Measurements from ENCODE around the gene PPP4R2.

Gene PPP4R2

GRCh38 chr3:73069775-73070444 lies 73.3 kb downstream of the PPP4R2 start:
- no peak for DNase-seq (ENCODE audit: low read depth, low spot score)

- no peak for DNase-seq (ENCODE audit: low read depth, low spot score)
Observed at GRCh38 chr3:73070675-73071575, 74.3 kb downstream of the PPP4R2 start.

- DNase-seq (ENCODE audit: low read depth, low spot score), result no peak
Observed at GRCh38 chr3:73071952-73072351, 75.3 kb downstream of the PPP4R2 start.

GRCh38 chr3:73072634-73073033 lies 76.0 kb downstream of the PPP4R2 start:
- DNase-seq (ENCODE audit: low read depth, low spot score), result no peak

- DNase-seq (ENCODE audit: low read depth, low spot score), result no peak
Observed at GRCh38 chr3:73073091-73073707, 76.6 kb downstream of the PPP4R2 start.

- no peak for DNase-seq (ENCODE audit: low read depth, low spot score)
Observed at GRCh38 chr3:73074781-73075180, 78.2 kb downstream of the PPP4R2 start.

- no peak for DNase-seq (ENCODE audit: low read depth, low spot score)
Observed at GRCh38 chr3:73080216-73080966, 83.8 kb downstream of the PPP4R2 start.

GRCh38 chr3:73081140-73081539 lies 84.5 kb downstream of the PPP4R2 start:
- no peak for DNase-seq (ENCODE audit: low read depth, low spot score)

GRCh38 chr3:73084170-73084569 lies 87.6 kb downstream of the PPP4R2 start:
- no peak for DNase-seq (ENCODE audit: low read depth, low spot score)

GRCh38 chr3:73086071-73086494 lies 89.5 kb downstream of the PPP4R2 start:
- DNase-seq (ENCODE audit: low read depth, low spot score), result no peak

GRCh38 chr3:73094129-73094528 lies 97.5 kb downstream of the PPP4R2 start:
- no peak for DNase-seq (ENCODE audit: low read depth, low spot score)

GRCh38 chr3:73094951-73095350 lies 98.3 kb downstream of the PPP4R2 start:
- DNase-seq (ENCODE audit: low read depth, low spot score), result no peak

GRCh38 chr3:73096169-73096568 lies 99.6 kb downstream of the PPP4R2 start:
- DNase-seq (ENCODE audit: low read depth, low spot score), result no peak

- no peak for DNase-seq (ENCODE audit: low read depth, low spot score)
Observed at GRCh38 chr3:73098026-73098425, 101.4 kb downstream of the PPP4R2 start.

GRCh38 chr3:73098873-73099272 lies 102.3 kb downstream of the PPP4R2 start:
- no peak for DNase-seq (ENCODE audit: low read depth, low spot score)

- DNase-seq (ENCODE audit: low read depth, low spot score), result peak; percentile 41
Observed at GRCh38 chr3:73100741-73101559, 104.3 kb downstream of the PPP4R2 start.

GRCh38 chr3:73101881-73102280 lies 105.3 kb downstream of the PPP4R2 start:
- no peak for DNase-seq (ENCODE audit: low read depth, low spot score)

GRCh38 chr3:73107215-73107614 lies 110.6 kb downstream of the PPP4R2 start:
- DNase-seq (ENCODE audit: low read depth, low spot score), result no peak

- DNase-seq (ENCODE audit: low read depth, low spot score), result no peak
Observed at GRCh38 chr3:73107676-73108187, 111.1 kb downstream of the PPP4R2 start.

- no peak for DNase-seq (ENCODE audit: low read depth, low spot score)
Observed at GRCh38 chr3:73108750-73109149, 112.1 kb downstream of the PPP4R2 start.

- no peak for DNase-seq (ENCODE audit: low read depth, low spot score)
Observed at GRCh38 chr3:73110530-73110929, 113.9 kb downstream of the PPP4R2 start.

Measured in smooth muscle cell of the brain vasculature (primary cell).